ENCODE measurements around the gene NECAB2. TPM values are rescaled to one million over a fixed set of nuclear protein-coding genes. Genes with fewer than 3 reads are reported as not detected.

The NECAB2 gene
- total and polyA plus RNA-seq, 4 donors, result 12.7 to 82.1 (median 46.7) TPM

DNA sequence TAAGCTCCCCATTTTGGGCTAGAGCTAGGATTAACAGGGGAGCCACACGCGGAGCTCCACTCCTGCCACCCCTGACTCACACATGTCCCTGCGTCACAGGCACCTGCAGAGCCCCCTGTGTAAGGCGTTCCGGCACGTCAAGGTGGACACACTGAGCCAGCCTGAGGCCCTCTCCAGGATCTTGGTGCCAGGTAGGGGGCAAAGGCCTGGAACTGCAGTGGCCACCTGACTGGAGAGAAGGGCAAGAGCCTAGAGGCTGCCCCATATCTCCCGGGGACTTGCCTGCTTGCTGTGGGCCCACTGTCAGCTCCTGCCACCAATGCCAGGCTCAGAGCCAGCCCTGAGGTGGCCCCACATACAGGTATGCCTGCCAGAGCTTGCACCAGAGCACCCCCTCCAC lies 33.7 kb downstream of the NECAB2 start:
- H3K27me3 ChIP-seq (ENCODE audit: control insufficient read depth, insufficient read depth, low read length), result no peaks in the 10 kb centered on the region
- 93% methylated on average over 7 of the region's 7 CpGs for WGBS (ENCODE audit: insufficient coverage)
- DNase-seq (ENCODE audit: low read depth in 4 of 6, low spot score in 6 of 6), result no peak
- no peaks in the 10 kb centered on the region for H3K9me3 ChIP-seq (ENCODE audit: control insufficient read depth, insufficient read depth, low read length)
- H3K36me3 ChIP-seq (ENCODE audit: control insufficient read depth, insufficient read depth, low read length), result peaks cover 40% of the 10 kb centered on the region
- H3K27ac ChIP-seq (ENCODE audit: low read depth, low read length), result no peak overlapping the region
- no peak overlapping the region for H3K4me3 ChIP-seq (ENCODE audit: low read depth, low read length)
- H3K4me1 ChIP-seq (ENCODE audit: control insufficient read depth, insufficient read depth, low read length), result peaks cover 15% of the 10 kb centered on the region

DNA sequence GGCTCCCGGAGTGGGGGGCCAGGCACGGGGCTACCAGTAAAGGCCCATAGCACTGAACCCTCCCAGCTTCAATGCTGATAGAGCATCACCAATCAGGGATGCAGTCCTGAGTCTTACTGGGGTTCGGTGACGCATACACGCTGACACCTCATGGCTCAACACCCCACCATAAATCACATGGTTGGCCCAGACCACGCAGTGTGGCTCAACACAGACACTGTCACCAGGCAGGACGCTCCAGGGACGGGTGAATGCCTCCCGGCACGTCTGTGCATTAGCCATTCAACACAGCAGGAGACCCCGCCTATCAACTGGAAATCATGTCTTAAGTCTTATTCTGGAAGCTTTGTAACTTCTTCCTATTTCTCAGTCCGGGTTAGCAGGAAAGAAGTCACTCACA lies 35.0 kb downstream of the NECAB2 start:
- 53% methylated on average over 12 of the region's 12 CpGs for WGBS (ENCODE audit: insufficient coverage)
- Histone ChIP-seq H3K4me1 (ENCODE audit: control insufficient read depth, insufficient read depth, low read length) (peaks cover 9% of the 10 kb centered on the region), H3K27me3 (ENCODE audit: control insufficient read depth, insufficient read depth, low read length) (no peaks in the 10 kb centered on the region), H3K4me3 (ENCODE audit: low read depth, low read length) (no peak overlapping the region), H3K27ac (ENCODE audit: low read depth, low read length) (no peak overlapping the region), H3K9me3 (ENCODE audit: control insufficient read depth, insufficient read depth, low read length) (no peaks in the 10 kb centered on the region), H3K36me3 (ENCODE audit: control insufficient read depth, insufficient read depth, low read length) (peaks cover 34% of the 10 kb centered on the region)
- DNase-seq (ENCODE audit: low read depth in 4 of 6, low spot score in 6 of 6), result no peak

DNA sequence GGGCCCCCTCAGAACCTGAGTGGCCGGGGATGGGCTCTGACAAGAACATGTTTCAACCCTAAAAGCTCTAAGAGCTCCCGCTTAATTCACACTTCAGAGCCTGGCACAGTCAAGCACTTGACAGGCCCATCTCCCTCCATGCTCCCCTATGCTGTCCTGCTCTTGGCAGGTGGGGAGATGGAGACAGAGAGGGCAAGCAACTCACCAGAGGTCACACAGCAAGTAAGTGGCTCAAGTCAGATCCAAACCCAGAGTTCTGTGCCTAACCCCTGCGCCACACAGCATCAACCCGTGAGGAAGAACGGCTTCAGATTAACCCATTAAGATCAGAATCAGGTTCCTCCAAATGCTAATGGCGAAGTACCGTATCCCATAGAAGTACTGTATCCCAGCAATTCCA lies 36.4 kb downstream of the NECAB2 start:
- Histone ChIP-seq H3K9me3 (ENCODE audit: control insufficient read depth, insufficient read depth, low read length) (no peaks in the 10 kb centered on the region), H3K27me3 (ENCODE audit: control insufficient read depth, insufficient read depth, low read length) (no peaks in the 10 kb centered on the region), H3K4me3 (ENCODE audit: low read depth, low read length) (no peak overlapping the region), H3K36me3 (ENCODE audit: control insufficient read depth, insufficient read depth, low read length) (peaks cover 21% of the 10 kb centered on the region), H3K27ac (ENCODE audit: low read depth, low read length) (no peak overlapping the region), H3K4me1 (ENCODE audit: control insufficient read depth, insufficient read depth, low read length) (peaks cover 2% of the 10 kb centered on the region)
- 84% methylated on average over 7 of the region's 7 CpGs for WGBS (ENCODE audit: insufficient coverage)
- DNase-seq (ENCODE audit: low read depth in 4 of 6, low spot score in 6 of 6), result no peak

DNA sequence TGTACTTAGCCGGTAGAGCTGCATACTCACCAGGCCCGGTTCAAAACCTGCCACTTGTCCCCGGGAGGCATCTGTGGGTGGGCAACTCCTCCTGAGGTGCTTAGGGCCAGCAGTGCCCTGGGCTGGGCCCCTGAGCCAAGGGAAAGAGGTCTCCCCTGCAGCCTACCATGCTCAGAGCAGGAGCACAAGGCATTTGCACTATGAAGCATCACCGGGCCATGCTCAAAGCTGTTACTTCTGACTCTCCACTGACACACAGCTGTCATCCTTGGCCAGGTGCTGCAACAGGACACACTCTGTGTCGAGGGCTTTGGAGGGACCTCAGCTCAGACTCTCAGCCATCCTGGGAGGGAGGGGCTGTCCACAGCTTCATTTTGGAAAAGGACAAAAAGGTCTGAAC lies 37.3 kb downstream of the NECAB2 start:
- no peak overlapping the region for H3K4me3 ChIP-seq (ENCODE audit: low read depth, low read length)
- H3K9me3 ChIP-seq (ENCODE audit: control insufficient read depth, insufficient read depth, low read length), result no peaks in the 10 kb centered on the region
- H3K27ac ChIP-seq (ENCODE audit: low read depth, low read length), result no peak overlapping the region
- no peaks in the 10 kb centered on the region for H3K4me1 ChIP-seq (ENCODE audit: control insufficient read depth, insufficient read depth, low read length)
- peaks cover 18% of the 10 kb centered on the region for H3K36me3 ChIP-seq (ENCODE audit: control insufficient read depth, insufficient read depth, low read length)
- DNase-seq (ENCODE audit: low read depth in 4 of 6, low spot score in 6 of 6), result no peak
- 71% methylated on average over 4 of the region's 5 CpGs for WGBS (ENCODE audit: insufficient coverage)
- no peaks in the 10 kb centered on the region for H3K27me3 ChIP-seq (ENCODE audit: control insufficient read depth, insufficient read depth, low read length)

DNA sequence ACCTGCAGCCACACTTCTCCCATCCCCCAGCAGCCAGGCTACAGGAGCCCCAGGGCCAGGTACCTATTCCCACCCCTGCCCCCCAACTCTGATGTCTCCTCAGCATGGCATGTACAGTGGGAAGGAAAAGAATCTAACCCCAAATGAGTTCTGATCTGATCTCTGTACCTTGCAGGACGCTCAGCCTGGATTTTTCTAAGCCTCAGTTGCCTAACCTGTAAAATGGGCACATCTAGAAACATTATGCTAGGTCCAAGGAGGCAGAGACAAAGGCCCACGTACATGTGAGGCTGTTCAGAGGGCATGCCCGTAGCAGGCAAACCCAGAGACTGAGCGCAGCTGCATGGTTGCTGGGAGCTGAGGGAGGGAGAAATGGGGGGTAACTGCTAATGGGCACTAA lies 39.5 kb downstream of the NECAB2 start:
- 81% methylated on average over 4 of the region's 4 CpGs for WGBS (ENCODE audit: insufficient coverage)
- H3K9me3 ChIP-seq (ENCODE audit: control insufficient read depth, insufficient read depth, low read length), result no peaks in the 10 kb centered on the region

DNA sequence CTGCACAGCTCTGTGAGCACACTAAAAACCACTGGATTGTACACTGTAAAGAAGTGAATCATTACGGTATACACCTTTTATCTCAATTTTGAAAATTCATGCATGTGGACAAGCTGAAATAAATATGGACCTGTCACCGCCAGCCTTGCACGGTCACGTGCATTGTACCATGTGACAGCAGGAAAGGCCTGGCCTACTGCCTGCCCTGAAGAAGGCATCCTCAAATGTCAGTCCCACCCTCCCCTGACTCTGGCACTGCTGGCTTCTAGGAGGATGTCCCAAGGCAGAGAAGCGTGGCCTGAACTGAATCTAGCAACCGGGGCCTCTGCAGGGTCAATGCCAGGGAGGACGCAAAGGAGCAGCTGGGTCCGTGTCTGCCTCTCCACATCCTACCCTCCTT lies 39.9 kb downstream of the NECAB2 start:
- Histone ChIP-seq H3K4me3 (ENCODE audit: low read depth, low read length) (no peak overlapping the region), H3K4me1 (ENCODE audit: control insufficient read depth, insufficient read depth, low read length) (peaks cover 9% of the 10 kb centered on the region), H3K9me3 (ENCODE audit: control insufficient read depth, insufficient read depth, low read length) (no peaks in the 10 kb centered on the region), H3K36me3 (ENCODE audit: control insufficient read depth, insufficient read depth, low read length) (no peaks in the 10 kb centered on the region), H3K27ac (ENCODE audit: low read depth, low read length) (no peak overlapping the region), H3K27me3 (ENCODE audit: control insufficient read depth, insufficient read depth, low read length) (no peaks in the 10 kb centered on the region)
- 51% methylated on average over 3 of the region's 8 CpGs for WGBS (ENCODE audit: insufficient coverage)
- no peak for DNase-seq (ENCODE audit: low read depth in 4 of 6, low spot score in 6 of 6)

More for the DNA sequence above, 39.5 kb downstream of the NECAB2 start:
- no peaks in the 10 kb centered on the region for H3K36me3 ChIP-seq (ENCODE audit: control insufficient read depth, insufficient read depth, low read length)
- H3K27me3 ChIP-seq (ENCODE audit: control insufficient read depth, insufficient read depth, low read length), result no peaks in the 10 kb centered on the region
- DNase-seq (ENCODE audit: low read depth in 4 of 6, low spot score in 6 of 6), result no peak
- H3K4me3 ChIP-seq (ENCODE audit: low read depth, low read length), result no peak overlapping the region
- H3K4me1 ChIP-seq (ENCODE audit: control insufficient read depth, insufficient read depth, low read length), result peaks cover 9% of the 10 kb centered on the region
- H3K27ac ChIP-seq (ENCODE audit: low read depth, low read length), result no peak overlapping the region

DNA sequence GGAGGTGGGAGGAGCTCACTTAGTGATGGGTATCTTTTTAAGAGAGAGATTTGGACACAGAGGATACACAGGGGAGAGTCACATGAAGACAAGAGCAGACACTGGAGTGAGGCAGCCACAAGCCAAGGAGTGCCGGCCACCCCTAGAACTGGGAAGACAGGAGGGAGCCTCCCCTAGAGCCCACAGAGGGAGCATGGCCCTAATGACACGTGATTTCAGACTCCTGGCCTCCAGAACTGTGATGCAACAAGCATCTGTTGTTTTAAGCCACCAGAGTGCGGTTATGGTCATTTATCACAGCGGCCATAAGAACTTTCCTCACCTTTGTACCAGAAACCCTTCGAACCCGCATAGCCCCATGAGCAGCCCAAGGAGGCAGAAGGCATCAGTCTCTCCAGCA lies 41.2 kb downstream of the NECAB2 start:
- Histone ChIP-seq H3K27me3 (ENCODE audit: control insufficient read depth, insufficient read depth, low read length) (no peaks in the 10 kb centered on the region), H3K4me1 (ENCODE audit: control insufficient read depth, insufficient read depth, low read length) (peaks cover 9% of the 10 kb centered on the region), H3K4me3 (ENCODE audit: low read depth, low read length) (no peak overlapping the region), H3K27ac (ENCODE audit: low read depth, low read length) (no peak overlapping the region), H3K36me3 (ENCODE audit: control insufficient read depth, insufficient read depth, low read length) (no peaks in the 10 kb centered on the region), H3K9me3 (ENCODE audit: control insufficient read depth, insufficient read depth, low read length) (no peaks in the 10 kb centered on the region)
- WGBS (ENCODE audit: insufficient coverage), result 94% methylated on average over 6 of the region's 6 CpGs
- DNase-seq (ENCODE audit: low read depth in 4 of 6, low spot score in 6 of 6), result no peak

DNA sequence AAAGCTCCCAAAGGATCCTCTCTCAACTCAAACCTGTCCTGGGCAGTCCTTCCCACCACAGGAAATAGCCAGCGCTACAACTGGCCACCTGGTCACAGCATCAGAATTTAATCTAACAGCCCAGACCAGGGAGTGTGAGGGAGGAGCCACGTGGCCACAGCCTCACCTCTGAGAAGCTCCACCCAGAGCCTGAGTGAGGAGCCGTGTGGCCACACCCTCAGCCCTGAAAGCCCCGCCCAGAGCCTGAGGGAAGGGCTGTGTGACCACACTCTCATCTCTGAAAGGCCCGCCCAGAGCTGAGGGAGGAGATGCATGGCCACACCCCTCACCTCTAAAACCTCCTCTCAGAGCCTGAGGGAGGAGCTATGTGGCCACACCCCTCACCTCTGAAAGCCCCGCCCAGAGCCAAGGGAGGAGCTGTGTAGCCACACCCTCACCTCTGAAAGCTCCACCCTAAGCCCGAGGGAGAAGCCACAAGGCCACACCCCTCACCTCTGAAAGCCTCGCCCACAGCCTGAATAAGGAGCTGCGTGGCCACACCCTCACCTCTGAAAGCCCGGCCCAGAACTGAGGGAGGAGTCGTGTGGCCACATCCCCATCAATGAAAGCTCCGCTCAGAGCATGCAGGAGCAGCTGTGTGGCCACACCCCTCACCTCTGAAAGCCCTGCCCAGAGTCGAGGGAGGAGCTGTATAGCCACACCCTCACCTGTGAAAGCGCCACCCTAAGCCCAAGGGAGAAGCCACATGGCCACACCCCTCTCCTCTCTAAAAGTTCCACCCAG lies 45.9 kb downstream of the NECAB2 start:
- H3K27me3 ChIP-seq (ENCODE audit: control insufficient read depth, insufficient read depth, low read length), result no peaks in the 10 kb centered on the region
- H3K4me1 ChIP-seq (ENCODE audit: control insufficient read depth, insufficient read depth, low read length), result peaks cover 9% of the 10 kb centered on the region
- H3K27ac ChIP-seq (ENCODE audit: low read depth, low read length), result no peak overlapping the region
- peak in 1 of 6 donors; percentile 65 for DNase-seq (ENCODE audit: low read depth in 4 of 6, low spot score in 6 of 6)
- no peak overlapping the region for H3K4me3 ChIP-seq (ENCODE audit: low read depth, low read length)
- peaks cover 3% of the 10 kb centered on the region for H3K36me3 ChIP-seq (ENCODE audit: control insufficient read depth, insufficient read depth, low read length)
- WGBS (ENCODE audit: insufficient coverage), result 19% methylated on average over 12 of the region's 14 CpGs
- peaks cover 4% of the 10 kb centered on the region for H3K9me3 ChIP-seq (ENCODE audit: control insufficient read depth, insufficient read depth, low read length)

DNA sequence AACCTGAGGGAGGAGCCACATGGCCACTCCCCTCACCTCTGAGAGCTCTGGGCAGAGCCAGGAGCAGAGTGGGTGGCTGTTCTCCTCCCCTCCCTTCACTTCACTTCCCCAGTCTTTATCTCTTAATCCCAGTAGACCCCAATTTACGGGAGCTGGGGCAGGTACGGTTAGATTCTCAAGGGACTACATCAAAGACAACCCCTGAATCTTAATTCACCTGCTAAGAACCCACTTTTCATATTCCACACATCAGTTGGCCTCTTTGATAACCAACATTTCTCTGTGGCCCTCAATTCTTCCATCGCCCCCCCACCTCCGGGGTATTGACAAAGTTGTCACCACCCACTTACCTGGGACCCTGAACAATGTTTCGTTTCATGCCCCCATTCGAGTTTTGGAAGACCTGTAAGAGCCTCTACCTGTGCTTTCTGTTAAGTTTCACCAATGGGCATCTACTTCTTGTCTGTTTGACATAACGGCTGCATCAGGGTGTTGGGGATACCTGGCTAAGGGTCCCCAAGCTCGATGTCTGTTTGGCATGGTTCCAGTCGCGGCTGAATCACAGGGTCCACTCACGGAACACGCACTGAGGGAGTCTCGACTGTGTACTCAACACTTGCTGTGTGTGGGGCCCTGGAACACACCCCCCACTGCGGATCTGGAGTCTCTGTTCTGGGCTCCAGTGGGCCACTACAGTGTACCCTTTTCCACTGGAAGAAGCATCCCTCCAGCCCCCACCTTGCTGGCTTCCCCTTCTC lies 46.7 kb downstream of the NECAB2 start:
- Histone ChIP-seq H3K9me3 (ENCODE audit: control insufficient read depth, insufficient read depth, low read length) (peaks cover 4% of the 10 kb centered on the region), H3K27me3 (ENCODE audit: control insufficient read depth, insufficient read depth, low read length) (no peaks in the 10 kb centered on the region), H3K27ac (ENCODE audit: low read depth, low read length) (no peak overlapping the region), H3K36me3 (ENCODE audit: control insufficient read depth, insufficient read depth, low read length) (peaks cover 3% of the 10 kb centered on the region), H3K4me3 (ENCODE audit: low read depth, low read length) (no peak overlapping the region), H3K4me1 (ENCODE audit: control insufficient read depth, insufficient read depth, low read length) (peaks cover 9% of the 10 kb centered on the region)
- no peak for DNase-seq (ENCODE audit: low read depth in 4 of 6, low spot score in 6 of 6)
- 82% methylated on average over 13 of the region's 14 CpGs for WGBS (ENCODE audit: insufficient coverage)

DNA sequence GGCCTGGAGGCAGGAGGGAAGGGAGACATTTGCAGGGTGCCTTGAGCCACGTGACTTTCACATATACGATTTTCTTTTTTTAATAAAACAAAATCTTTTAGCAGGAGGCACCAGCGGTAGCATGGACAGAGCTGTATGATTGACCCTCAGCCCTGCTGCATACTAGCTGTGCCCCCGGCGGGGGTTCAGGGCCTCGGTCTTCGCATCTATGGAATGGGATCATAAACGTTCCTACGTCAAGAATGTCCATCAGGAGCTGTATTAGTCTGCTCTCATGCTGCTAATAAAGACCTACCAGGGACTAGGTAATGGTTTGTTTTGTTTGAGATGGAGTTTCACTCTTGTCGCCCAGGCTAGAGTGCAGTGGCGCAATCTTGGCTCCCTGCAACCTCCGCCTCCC lies 47.4 kb downstream of the NECAB2 start:
- no peak overlapping the region for H3K27ac ChIP-seq (ENCODE audit: low read depth, low read length)
- no peak overlapping the region for H3K4me3 ChIP-seq (ENCODE audit: low read depth, low read length)
- 81% methylated on average over 5 of the region's 12 CpGs for WGBS (ENCODE audit: insufficient coverage)
- H3K27me3 ChIP-seq (ENCODE audit: control insufficient read depth, insufficient read depth, low read length), result no peaks in the 10 kb centered on the region
- DNase-seq (ENCODE audit: low read depth in 4 of 6, low spot score in 6 of 6), result no peak
- H3K36me3 ChIP-seq (ENCODE audit: control insufficient read depth, insufficient read depth, low read length), result peaks cover 3% of the 10 kb centered on the region
- peaks cover 9% of the 10 kb centered on the region for H3K4me1 ChIP-seq (ENCODE audit: control insufficient read depth, insufficient read depth, low read length)
- H3K9me3 ChIP-seq (ENCODE audit: control insufficient read depth, insufficient read depth, low read length), result peaks cover 4% of the 10 kb centered on the region
